Measurements from ENCODE around the gene REM1. TPM values are rescaled to one million over a fixed set of nuclear protein-coding genes. Genes with fewer than 3 reads are reported as not detected.

Gene REM1
- total and polyA plus RNA-seq, 2 experiments from 2014 or later = 0.28 TPM; not detected in 1

DNA sequence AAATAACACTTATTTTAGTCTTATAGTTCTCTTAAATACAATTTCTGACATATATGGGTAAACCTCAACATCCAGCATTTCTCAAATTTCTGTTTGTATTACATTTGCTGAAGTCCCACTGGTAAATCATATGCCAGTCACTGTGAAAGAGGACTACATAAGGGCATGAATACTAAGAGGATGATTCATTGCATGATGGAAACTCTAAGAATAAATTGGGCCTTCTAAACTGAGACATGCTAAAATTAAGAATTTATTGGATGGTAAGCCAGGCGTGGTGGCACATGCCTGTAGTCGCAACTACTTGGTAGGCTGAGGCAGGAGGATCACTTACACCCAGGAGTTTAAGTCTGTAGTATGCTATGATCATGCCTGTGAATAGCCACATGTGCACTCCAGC lies 22.5 kb upstream of the REM1 start:
- peaks cover 20% of the 10 kb centered on the region for H3K36me3 Mint-ChIP-seq (ENCODE audit: low read depth)
- Histone ChIP-seq H2AFZ (no peak overlapping the region), H3K9me2 (ENCODE audit: insufficient read depth) (0 out of 2 replicates have a peak, but pooled peaks cover 2% of the 10 kb centered on the region), H3F3A (replicated peaks; ENCODE audit: low read depth) (no peaks in the 10 kb centered on the region), H3K27ac (ENCODE audit: low read depth) (no peak overlapping the region), H3K4me2 (no peak overlapping the region), H3K36me3 (ENCODE audit: insufficient read depth) (no peaks in the 10 kb centered on the region), H3K4me3 (no peak overlapping the region), H3K27me3 (ENCODE audit: insufficient read depth) (no peaks in the 10 kb centered on the region), H3K4me1 (ENCODE audit: insufficient read depth) (no peaks in the 10 kb centered on the region), H4K20me1 (replicated peaks; ENCODE audit: insufficient read depth) (no peaks in the 10 kb centered on the region), H3K79me2 (replicated peaks; ENCODE audit: insufficient read depth) (no peaks in the 10 kb centered on the region)
- peaks cover 12% of the 10 kb centered on the region for H3K27me3 Mint-ChIP-seq (ENCODE audit: insufficient read depth, low read depth, poor library complexity)
- TF ChIP-seq ETS1 (IDR thresholded peaks at IDR 0.05) (no peak), EZH2 (IDR thresholded peaks at IDR 0.05; ENCODE audit: low read depth, unreplicated experiment) (no peak), STAT1 (IDR thresholded peaks at IDR 0.05; ENCODE audit: unreplicated experiment) (no peak), EZH2phosphoT487 (IDR thresholded peaks at IDR 0.05; ENCODE audit: unreplicated experiment) (no peak), NANOG (IDR thresholded peaks at IDR 0.05; ENCODE audit: borderline replicate concordance) (no peak), CREB1 (CRISPR knock-in tag; IDR thresholded peaks at IDR 0.05; ENCODE audit: low read depth) (no peak), POLR2AphosphoS5 (IDR thresholded peaks at IDR 0.05; ENCODE audit: low read depth) (no peak), JUNB (IDR thresholded peaks at IDR 0.05; ENCODE audit: unreplicated experiment) (no peak), ZNF331 (CRISPR knock-in tag; IDR thresholded peaks at IDR 0.05; ENCODE audit: low read depth) (no peak), ZNF114 (CRISPR knock-in tag; IDR thresholded peaks at IDR 0.05) (no peak)
- TF ChIP-seq, protein P1, sequence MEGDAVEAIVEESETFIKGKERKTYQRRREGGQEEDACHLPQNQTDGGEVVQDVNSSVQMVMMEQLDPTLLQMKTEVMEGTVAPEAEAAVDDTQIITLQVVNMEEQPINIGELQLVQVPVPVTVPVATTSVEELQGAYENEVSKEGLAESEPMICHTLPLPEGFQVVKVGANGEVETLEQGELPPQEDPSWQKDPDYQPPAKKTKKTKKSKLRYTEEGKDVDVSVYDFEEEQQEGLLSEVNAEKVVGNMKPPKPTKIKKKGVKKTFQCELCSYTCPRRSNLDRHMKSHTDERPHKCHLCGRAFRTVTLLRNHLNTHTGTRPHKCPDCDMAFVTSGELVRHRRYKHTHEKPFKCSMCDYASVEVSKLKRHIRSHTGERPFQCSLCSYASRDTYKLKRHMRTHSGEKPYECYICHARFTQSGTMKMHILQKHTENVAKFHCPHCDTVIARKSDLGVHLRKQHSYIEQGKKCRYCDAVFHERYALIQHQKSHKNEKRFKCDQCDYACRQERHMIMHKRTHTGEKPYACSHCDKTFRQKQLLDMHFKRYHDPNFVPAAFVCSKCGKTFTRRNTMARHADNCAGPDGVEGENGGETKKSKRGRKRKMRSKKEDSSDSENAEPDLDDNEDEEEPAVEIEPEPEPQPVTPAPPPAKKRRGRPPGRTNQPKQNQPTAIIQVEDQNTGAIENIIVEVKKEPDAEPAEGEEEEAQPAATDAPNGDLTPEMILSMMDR (conservative IDR thresholded peaks at IDR 0.05; ENCODE audit: low read depth in 2 of 2) = no peak
- TF ChIP-seq, protein P2, sequence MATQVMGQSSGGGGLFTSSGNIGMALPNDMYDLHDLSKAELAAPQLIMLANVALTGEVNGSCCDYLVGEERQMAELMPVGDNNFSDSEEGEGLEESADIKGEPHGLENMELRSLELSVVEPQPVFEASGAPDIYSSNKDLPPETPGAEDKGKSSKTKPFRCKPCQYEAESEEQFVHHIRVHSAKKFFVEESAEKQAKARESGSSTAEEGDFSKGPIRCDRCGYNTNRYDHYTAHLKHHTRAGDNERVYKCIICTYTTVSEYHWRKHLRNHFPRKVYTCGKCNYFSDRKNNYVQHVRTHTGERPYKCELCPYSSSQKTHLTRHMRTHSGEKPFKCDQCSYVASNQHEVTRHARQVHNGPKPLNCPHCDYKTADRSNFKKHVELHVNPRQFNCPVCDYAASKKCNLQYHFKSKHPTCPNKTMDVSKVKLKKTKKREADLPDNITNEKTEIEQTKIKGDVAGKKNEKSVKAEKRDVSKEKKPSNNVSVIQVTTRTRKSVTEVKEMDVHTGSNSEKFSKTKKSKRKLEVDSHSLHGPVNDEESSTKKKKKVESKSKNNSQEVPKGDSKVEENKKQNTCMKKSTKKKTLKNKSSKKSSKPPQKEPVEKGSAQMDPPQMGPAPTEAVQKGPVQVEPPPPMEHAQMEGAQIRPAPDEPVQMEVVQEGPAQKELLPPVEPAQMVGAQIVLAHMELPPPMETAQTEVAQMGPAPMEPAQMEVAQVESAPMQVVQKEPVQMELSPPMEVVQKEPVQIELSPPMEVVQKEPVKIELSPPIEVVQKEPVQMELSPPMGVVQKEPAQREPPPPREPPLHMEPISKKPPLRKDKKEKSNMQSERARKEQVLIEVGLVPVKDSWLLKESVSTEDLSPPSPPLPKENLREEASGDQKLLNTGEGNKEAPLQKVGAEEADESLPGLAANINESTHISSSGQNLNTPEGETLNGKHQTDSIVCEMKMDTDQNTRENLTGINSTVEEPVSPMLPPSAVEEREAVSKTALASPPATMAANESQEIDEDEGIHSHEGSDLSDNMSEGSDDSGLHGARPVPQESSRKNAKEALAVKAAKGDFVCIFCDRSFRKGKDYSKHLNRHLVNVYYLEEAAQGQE (IDR thresholded peaks at IDR 0.05; ENCODE audit: unreplicated experiment) = no peak
- TF ChIP-seq, protein P3, sequence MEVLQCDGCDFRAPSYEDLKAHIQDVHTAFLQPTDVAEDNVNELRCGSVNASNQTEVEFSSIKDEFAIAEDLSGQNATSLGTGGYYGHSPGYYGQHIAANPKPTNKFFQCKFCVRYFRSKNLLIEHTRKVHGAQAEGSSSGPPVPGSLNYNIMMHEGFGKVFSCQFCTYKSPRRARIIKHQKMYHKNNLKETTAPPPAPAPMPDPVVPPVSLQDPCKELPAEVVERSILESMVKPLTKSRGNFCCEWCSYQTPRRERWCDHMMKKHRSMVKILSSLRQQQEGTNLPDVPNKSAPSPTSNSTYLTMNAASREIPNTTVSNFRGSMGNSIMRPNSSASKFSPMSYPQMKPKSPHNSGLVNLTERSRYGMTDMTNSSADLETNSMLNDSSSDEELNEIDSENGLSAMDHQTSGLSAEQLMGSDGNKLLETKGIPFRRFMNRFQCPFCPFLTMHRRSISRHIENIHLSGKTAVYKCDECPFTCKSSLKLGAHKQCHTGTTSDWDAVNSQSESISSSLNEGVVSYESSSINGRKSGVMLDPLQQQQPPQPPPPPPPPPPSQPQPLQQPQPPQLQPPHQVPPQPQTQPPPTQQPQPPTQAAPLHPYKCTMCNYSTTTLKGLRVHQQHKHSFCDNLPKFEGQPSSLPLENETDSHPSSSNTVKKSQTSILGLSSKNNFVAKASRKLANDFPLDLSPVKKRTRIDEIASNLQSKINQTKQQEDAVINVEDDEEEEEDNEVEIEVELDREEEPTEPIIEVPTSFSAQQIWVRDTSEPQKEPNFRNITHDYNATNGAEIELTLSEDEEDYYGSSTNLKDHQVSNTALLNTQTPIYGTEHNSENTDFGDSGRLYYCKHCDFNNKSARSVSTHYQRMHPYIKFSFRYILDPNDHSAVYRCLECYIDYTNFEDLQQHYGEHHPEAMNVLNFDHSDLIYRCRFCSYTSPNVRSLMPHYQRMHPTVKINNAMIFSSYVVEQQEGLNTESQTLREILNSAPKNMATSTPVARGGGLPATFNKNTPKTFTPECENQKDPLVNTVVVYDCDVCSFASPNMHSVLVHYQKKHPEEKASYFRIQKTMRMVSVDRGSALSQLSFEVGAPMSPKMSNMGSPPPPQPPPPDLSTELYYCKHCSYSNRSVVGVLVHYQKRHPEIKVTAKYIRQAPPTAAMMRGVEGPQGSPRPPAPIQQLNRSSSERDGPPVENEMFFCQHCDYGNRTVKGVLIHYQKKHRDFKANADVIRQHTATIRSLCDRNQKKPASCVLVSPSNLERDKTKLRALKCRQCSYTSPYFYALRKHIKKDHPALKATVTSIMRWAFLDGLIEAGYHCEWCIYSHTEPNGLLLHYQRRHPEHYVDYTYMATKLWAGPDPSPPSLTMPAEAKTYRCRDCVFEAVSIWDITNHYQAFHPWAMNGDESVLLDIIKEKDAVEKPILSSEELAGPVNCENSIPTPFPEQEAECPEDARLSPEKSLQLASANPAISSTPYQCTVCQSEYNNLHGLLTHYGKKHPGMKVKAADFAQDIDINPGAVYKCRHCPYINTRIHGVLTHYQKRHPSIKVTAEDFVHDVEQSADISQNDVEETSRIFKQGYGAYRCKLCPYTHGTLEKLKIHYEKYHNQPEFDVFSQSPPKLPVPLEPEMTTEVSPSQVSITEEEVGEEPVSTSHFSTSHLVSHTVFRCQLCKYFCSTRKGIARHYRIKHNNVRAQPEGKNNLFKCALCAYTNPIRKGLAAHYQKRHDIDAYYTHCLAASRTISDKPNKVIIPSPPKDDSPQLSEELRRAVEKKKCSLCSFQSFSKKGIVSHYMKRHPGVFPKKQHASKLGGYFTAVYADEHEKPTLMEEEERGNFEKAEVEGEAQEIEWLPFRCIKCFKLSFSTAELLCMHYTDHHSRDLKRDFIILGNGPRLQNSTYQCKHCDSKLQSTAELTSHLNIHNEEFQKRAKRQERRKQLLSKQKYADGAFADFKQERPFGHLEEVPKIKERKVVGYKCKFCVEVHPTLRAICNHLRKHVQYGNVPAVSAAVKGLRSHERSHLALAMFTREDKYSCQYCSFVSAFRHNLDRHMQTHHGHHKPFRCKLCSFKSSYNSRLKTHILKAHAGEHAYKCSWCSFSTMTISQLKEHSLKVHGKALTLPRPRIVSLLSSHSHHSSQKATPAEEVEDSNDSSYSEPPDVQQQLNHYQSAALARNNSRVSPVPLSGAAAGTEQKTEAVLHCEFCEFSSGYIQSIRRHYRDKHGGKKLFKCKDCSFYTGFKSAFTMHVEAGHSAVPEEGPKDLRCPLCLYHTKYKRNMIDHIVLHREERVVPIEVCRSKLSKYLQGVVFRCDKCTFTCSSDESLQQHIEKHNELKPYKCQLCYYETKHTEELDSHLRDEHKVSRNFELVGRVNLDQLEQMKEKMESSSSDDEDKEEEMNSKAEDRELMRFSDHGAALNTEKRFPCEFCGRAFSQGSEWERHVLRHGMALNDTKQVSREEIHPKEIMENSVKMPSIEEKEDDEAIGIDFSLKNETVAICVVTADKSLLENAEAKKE (CRISPR knock-in tag; IDR thresholded peaks at IDR 0.05) = no peak
- no peak overlapping the region for H3K4me3 Mint-ChIP-seq
- no peak overlapping the region for H3K27ac Mint-ChIP-seq
- no peaks in the 10 kb centered on the region for H3K4me1 Mint-ChIP-seq
- ATAC-seq (no peak), DNase-seq (ENCODE audit: low spot score) (no peak)
- H3K9me3 Mint-ChIP-seq = peaks cover 87% of the 10 kb centered on the region

Data from GM23338 (cell line).